Fibroblast of the conjunctiva (primary cell): ENCODE measurements around the gene SBNO2.

Experiments
- DNase-seq: peaks from one replicate; pipeline ENCODE4 v3.0.0-alpha.2; 2010; ENCODE audit warnings: low read depth

Gene SBNO2

GRCh38 chr19:1105008-1105872, 68.8 kb downstream of the SBNO2 start:
- DNase-seq = no peak

- DNase-seq = peak; percentile 69
Observed at GRCh38 chr19:1104311-1105007, 69.6 kb downstream of the SBNO2 start.

- peak; percentile 99 for DNase-seq
Observed at GRCh38 chr19:1103708-1104310, 70.3 kb downstream of the SBNO2 start, which contains the start of gene GPX4. Gene GPX4 (plus strand): TSS chr19:1103994. CDS start chr19:1104044, 50 bp downstream.

- DNase-seq = no peak
Observed at GRCh38 chr19:1103132-1103707, 70.8 kb downstream of the SBNO2 start.

GRCh38 chr19:1102407-1103131, 71.5 kb downstream of the SBNO2 start:
- DNase-seq = peak; percentile 99

GRCh38 chr19:1101337-1101698, 72.8 kb downstream of the SBNO2 start:
- no peak for DNase-seq

- DNase-seq = no peak
Observed at GRCh38 chr19:1098177-1099051, 75.7 kb downstream of the SBNO2 start.

GRCh38 chr19:1097810-1098176, 76.3 kb downstream of the SBNO2 start:
- no peak for DNase-seq

- peak; percentile 98 for DNase-seq
Observed at GRCh38 chr19:1094978-1095701, 78.9 kb downstream of the SBNO2 start, which contains the start of gene POLR2E. Gene POLR2E (minus strand): TSS chr19:1095375. CDS start chr19:1095315, 60 bp downstream.

GRCh38 chr19:1094655-1094977, 79.5 kb downstream of the SBNO2 start:
- DNase-seq = no peak

- DNase-seq = no peak
Observed at GRCh38 chr19:1093811-1094553, 80.1 kb downstream of the SBNO2 start.

GRCh38 chr19:1093330-1093729, 80.7 kb downstream of the SBNO2 start:
- no peak for DNase-seq

- no peak for DNase-seq
Observed at GRCh38 chr19:1091544-1092175, 82.4 kb downstream of the SBNO2 start.

GRCh38 chr19:1090731-1091543, 83.1 kb downstream of the SBNO2 start:
- no peak for DNase-seq

GRCh38 chr19:1089891-1090290, 84.2 kb downstream of the SBNO2 start:
- DNase-seq = no peak

GRCh38 chr19:1089126-1089771, 84.8 kb downstream of the SBNO2 start:
- DNase-seq = no peak

GRCh38 chr19:1088416-1089010, 85.6 kb downstream of the SBNO2 start:
- no peak for DNase-seq
